ENCODE results near the gene AMMECR1L.
"Not testable (repeated sequence)": the region's sequence is repeated elsewhere in the genome, so short reads cannot be mapped to it uniquely, and the experiment has no call there.

Gene AMMECR1L

DNA sequence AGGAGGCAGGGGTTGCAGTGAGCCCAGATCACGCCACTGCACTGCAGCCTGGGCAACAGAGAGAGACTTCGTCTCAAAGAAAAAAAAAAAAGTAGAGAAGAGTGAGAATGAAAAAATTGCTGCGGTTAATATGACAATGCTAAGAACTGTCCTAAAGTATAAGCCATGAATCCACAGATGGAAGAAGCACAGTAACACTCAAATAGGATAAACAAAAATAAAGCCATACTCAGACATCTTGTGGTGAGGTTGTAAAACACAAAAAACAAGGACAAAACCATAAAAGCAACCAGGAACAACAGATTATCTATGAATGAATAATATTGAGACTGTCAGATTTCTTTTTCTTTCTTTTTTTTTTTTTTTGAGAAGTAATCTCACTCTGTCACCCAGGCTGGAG lies 50.8 kb downstream of the AMMECR1L start:
- DNase-seq, result no peak

DNA sequence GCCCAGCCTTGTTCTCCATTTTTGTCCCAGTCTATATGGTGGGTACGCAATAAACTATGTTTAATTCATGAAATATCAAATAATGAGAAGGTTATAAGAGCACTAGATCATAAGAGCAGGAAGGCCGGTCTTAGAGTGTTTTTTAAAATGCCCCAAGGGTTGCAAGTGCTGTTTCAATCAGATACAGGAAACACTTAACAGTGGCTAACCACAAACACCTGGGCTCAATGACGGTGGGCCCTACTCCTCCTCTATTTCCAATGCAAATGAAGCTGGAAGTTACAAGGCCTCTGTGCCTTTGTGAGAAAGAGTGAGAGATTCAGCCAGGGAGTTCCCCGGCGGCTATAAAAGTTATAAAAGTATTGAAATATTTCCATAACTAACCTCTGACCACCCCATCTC lies 55.9 kb downstream of the AMMECR1L start:
- DNase-seq, result no peak

DNA sequence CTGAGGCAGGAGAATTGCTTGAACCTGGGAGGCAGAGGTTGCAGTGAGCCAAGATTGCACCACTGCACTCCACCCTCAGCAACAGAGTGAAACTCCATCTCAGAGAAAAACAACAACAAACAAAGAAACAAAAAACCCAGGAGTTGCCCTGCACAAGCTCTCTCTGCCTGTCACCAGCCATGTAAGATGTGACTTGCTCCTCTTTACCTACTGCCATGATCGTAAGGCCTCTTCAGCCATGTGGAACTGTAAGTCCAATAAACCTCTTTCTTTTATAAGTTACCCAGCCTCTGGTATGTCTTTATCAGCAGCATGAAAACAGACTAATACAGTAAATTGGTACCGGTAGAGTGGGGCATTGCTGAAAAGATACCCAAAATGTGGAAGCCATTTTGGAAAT lies 59.0 kb downstream of the AMMECR1L start:
- DNase-seq, result not testable (repeated sequence)

DNA sequence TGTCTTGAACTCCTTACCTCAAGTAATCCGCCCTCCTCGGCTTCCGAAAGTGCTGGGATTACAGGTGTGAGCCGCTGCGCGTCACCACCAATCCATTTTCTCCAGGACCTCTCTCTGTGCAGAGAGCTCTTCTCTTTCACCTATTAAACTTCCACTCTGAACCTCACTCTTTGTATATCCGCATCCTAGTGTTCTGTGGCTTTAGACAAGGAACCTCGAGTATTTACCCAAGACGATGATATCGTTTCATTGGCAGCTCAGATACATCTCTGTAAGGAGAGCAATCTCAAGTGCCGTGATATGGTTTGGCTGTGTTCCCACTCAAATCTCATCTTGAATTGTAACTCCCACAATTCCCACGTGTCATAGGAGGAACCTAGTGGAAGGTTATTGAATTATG lies 59.7 kb downstream of the AMMECR1L start:
- DNase-seq, result no peak

DNA sequence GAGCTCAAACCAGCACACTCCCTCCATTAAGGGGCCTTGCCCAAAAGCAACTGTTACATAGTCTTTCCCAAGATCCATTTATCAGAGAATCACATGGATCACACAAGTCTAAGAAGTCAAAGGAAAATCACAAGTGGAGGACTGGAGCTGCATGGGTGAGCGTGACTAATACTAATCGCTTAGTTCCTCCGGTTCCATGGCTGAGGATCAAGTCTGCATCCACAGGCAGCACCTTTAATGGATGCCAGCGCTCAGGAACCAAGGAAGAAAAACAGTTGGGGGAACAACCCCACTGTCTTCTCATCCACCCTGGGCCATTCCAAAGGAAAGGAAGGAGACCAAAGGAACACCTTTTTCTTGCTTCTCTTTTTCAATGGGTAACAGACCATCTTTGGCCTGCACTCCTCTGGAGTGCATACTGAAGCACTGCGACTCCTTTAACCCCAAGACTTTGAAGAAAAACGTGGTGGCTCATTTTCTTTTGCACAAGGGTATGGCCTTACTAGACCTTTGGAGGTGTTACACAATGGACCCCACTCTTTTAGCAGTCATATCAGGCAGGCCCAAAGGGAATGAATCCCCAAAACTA lies 65.6 kb downstream of the AMMECR1L start:
- DNase-seq, result no peak

DNA sequence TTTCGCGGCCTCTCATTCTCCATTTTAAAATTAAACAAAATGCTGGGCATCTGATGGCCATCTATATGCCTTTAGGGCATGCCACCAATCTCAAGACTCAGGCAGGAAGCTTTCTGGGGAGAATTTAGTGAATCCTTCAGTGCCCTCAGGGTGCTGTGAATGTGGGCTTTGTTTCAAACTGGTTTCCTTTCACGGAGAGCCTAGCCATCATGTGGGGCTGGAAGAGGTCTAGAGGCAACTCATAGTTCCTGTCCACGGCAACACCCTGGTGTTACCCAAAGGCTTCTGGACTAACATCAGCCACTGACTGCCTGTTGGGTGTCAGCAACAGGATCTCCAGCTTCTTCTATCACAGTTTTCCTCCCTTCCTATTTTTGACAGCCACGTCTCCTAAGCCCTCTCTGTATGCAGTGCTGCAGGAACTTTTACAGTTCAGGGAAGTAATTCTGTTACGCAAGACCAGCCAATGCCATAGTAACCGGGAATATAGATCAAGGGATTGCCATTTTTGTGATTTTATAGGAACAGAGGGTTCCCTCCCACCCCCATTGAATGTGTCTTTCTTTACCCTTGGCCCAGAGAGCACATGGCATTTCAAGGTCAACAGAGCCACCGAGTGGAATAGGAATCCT lies 66.8 kb downstream of the AMMECR1L start:
- DNase-seq, result no peak

DNA sequence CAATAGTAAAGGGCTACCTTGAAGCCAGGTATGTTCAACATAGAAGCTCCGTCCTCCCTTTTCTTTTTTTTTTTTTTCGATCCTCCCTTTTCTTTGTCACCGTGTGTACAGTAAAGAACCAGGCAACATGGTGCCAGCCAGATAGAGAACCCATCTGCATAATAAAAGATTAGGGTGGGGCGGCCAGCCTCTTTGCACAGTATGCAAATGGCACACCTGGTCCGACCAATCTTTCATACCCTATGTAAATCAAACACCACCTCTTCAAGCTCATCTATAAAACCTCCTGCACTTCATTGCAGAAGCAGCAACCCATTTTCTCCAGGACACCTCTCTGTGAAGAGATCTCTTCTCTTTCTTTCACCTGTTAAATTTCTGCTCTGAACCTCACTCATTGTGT lies 67.5 kb downstream of the AMMECR1L start:
- DNase-seq, result no peak

DNA sequence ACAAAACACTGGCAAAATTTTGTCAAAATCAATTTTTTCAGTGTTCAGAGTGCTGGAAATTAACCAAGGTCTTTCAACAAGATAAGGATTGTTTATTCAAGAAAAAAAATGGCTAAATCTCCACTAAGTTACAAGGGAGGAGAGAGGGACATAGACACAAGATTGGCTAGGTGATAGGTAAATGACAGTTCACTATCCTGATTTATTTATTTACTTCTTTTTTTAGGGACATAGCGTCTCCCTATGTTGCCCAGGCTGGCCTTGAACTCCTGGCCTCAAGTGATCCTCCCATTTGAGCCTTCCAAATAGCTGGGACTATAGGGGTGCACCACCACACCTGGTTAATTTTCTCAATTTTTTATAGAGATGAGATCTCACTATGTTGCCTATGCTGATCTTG lies 71.1 kb downstream of the AMMECR1L start:
- DNase-seq, result no peak

DNA sequence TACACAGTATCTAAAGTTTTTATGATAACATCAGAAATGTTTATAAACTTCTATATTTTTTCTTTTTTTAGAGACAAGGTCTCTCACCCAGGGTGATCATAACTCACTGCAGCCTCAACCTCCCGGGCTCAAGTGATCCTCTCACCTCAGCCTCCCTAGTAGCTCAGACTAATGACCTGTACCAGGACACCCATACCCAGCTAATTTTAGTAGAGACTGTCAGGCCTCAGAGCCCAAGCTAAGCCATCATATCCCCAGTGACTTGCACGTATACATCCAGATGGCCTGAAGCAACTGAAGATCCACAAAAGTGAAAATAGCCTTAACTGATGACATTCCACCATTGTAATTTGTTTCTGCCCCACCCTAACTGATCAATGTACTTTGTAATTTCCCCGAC lies 73.3 kb downstream of the AMMECR1L start:
- DNase-seq, result not testable (repeated sequence)

Measured in GOT3 (cell line).